Prostate gland (tissue), 2 donors: ENCODE measurements around the gene NEB.

Experiments used
- CTCF ChIP-seq, 4 experiments: fragments of 200-600 bp in 2 of 4; fragments of 450-650 bp in 2 of 4; sonication (generic) in 2 of 4; IDR thresholded peaks; 1 replicate in 3 of 4; 2 replicates in 1 of 4; pipeline ENCODE4 v1.5.1; 2016 to 2019; ENCODE audit warnings: antibody characterized with exemption in 4 of 4, mild to moderate bottlenecking in 2 of 4, moderate library complexity in 2 of 4
- POLR2A ChIP-seq: fragments of 450-650 bp; IDR thresholded peaks from one replicate; pipeline ENCODE4 v1.6.1; 2016; ENCODE audit warnings: antibody characterized with exemption, mild to moderate bottlenecking
- POLR2AphosphoS5 ChIP-seq: sonication (generic); formaldehyde crosslinking; IDR thresholded peaks from one replicate; pipeline ENCODE4 v1.6.1; 2017; ENCODE audit warnings: antibody characterized with exemption

DNA sequence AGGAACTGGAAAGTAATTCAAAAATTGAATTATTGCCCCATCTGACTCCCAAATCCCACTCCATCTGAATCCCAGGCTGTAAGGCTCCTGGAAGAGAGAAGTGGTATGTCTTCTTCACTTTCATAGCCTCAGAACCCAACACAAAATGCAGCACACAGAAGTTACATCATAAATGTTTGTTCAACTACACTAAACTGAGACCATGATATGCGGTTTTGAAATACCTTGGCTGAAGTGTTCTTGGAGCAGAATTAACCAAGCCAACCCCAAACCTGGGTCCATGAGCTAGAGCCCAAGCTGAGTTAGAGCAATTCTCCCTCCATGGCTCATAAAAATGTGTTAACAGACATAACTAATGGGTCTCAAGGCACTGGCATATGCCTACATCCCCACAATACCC lies 23.3 kb downstream of the NEB start:
- TF ChIP-seq CTCF (IDR thresholded peaks at IDR 0.05) (no peak), POLR2AphosphoS5 (no peak), POLR2A (no peak)
